Activated CD8-positive, alpha-beta T cell treated with anti-CD3 and anti-CD28 coated beads, Interleukin-2, amount 10 ng/mL, durations not matched to agents 7 days and 5 days (primary cell): ENCODE data around the gene SLC16A1. TPM values are rescaled to one million over a fixed set of nuclear protein-coding genes. Genes with fewer than 3 reads are reported as not detected.
"Not testable (repeated sequence)": the region's sequence is repeated elsewhere in the genome, so short reads cannot be mapped to it uniquely, and the experiment has no call there.

Experiments used
- ATAC-seq: fragments of 150-1000 bp; cut with Tn5 transposase; one replicate; pipeline ENCODE4 v1.10.0; 2021; ENCODE audit warnings: moderate library complexity
- CTCF ChIA-PET: fragments of 350-600 bp; sonication (Branson Sonifier 250); formaldehyde crosslinking; loops from one replicate; lab custom pipeline; 2021; ENCODE audit warnings: antibody characterized with exemption; lab: Charles Lee
- POLR2A ChIA-PET: fragments of 350-600 bp; sonication (Branson Sonifier 250); formaldehyde crosslinking; loops from one replicate; lab custom pipeline; 2021; ENCODE audit warnings: antibody characterized with exemption; lab: Charles Lee
- DNase-seq: peaks from one replicate; pipeline ENCODE4 v3.0.0-alpha.2; 2020
- H3K27ac Mint-ChIP-seq: one replicate; pipeline ENCODE4 v1.8.0; 2021; ENCODE audit warnings: mild to moderate bottlenecking, mixed read lengths
- H3K27me3 Mint-ChIP-seq: one replicate; pipeline ENCODE4 v1.8.0; 2021; ENCODE audit warnings: low read depth, mixed read lengths
- H3K36me3 Mint-ChIP-seq: one replicate; pipeline ENCODE4 v1.8.0; 2021; ENCODE audit warnings: low read depth, mixed read lengths
- H3K4me1 Mint-ChIP-seq: one replicate; pipeline ENCODE4 v1.8.0; 2021; ENCODE audit warnings: low read depth, mixed read lengths
- H3K4me3 Mint-ChIP-seq: one replicate; pipeline ENCODE4 v1.8.0; 2021; ENCODE audit warnings: mild to moderate bottlenecking, mixed read lengths
- H3K9me3 Mint-ChIP-seq: one replicate; pipeline ENCODE4 v1.8.0; 2022; ENCODE audit warnings: mixed read lengths; ENCODE audit not compliant: insufficient read depth
- total RNA-seq, 2 experiments: library from RNA; stranded (reverse); gene quantifications; one replicate each; pipeline ENCODE4 v1.2.3, GENCODE V29; 2021

SLC16A1 gene
- total RNA-seq, 2 experiments from 2014 or later = 53.0 to 54.5 TPM

DNA sequence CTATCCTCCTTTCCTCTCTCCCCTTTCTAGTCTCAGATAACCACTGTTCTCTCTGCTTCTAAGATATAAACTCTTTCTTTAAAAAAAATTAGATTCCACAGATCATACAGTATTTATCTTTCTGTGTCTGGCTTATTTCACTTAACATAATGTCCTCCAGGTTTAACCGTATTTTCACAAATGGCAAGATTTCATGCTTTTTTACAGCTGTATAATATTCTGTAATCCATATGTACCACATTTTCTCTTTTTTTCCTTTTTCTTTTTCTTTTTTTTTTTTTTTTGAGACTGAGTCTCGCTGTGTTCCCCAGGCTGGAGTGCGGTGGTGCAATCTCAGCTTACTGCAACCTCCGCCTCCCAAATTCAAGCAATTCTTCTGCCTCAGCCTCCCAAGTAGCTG, 5.1 kb upstream of the SLC16A1 start:
- DNase-seq = no peak
- ChIA-PET POLR2A (no interaction called here), CTCF (interaction anchor here (1.6 kb wide), 1 partner anchor 112 kb away, joined by 5 read pairs; the partner anchor contains the start of gene LRIG2)
- Mint-ChIP-seq H3K27me3 (no peaks in the 10 kb centered on the region), H3K4me3 (no peak overlapping the region), H3K36me3 (peaks cover 49% of the 10 kb centered on the region), H3K27ac (no peak overlapping the region), H3K9me3 (no peaks in the 10 kb centered on the region), H3K4me1 (peaks cover 44% of the 10 kb centered on the region)
- ATAC-seq = no peak

DNA sequence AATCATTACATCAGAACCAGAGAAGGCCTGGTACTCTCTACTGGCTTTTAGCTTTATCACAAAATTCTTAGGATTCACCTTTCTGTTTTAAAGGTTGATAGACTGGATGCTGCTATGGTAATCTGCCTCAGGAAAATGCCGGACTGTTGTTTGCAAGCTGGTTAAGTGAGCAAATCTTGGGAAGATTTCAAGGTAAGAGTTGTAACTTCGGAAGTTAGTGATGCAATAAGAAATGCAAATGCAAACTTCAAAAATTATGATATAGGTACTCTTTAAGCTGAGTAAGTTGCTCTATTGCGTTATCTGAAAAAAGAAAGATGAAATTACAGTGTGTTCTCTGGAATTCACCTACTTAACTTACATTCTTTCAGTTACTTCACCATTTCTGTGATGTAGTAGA, 4.4 kb upstream of the SLC16A1 start:
- Mint-ChIP-seq H3K27ac (no peak overlapping the region), H3K4me1 (peaks cover 43% of the 10 kb centered on the region), H3K9me3 (no peaks in the 10 kb centered on the region), H3K36me3 (peaks cover 43% of the 10 kb centered on the region), H3K27me3 (no peaks in the 10 kb centered on the region), H3K4me3 (no peak overlapping the region)
- ATAC-seq (no peak), DNase-seq (no peak)
- POLR2A ChIA-PET = no interaction called here
- CTCF ChIA-PET = interaction anchor here (1.2 kb wide), 1 partner anchor 112 kb away, joined by 3 read pairs; the partner anchor contains the start of gene LRIG2

DNA sequence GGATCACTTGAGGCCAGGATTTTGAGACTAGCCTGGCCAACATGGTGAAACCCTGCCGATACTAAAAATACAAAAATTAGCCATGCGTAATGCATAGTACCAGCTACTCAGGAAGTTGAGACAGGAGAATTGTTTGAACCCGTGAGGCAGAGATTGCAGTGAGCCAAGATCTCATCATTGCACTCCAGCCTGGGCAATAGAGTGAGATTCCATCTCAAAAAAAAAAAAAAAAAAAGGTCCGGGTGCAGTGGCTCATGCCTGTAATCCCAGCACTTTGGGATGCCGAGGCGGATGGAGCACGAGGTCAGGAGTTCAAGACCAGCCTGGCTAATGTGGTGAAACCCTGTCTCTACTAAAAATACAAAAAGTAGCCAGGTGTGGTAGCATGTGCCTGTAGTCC, 2.2 kb upstream of the SLC16A1 start:
- H3K4me3 Mint-ChIP-seq = peak overlapping the region; percentile 100
- H3K27me3 Mint-ChIP-seq, DNase-seq, POLR2A ChIA-PET, H3K27ac Mint-ChIP-seq, ATAC-seq, H3K9me3 Mint-ChIP-seq: not testable (repeated sequence)
- CTCF ChIA-PET = interaction anchor here (0.6 to 1.5 kb wide), 2 partner anchors 114 to 168 kb away, joined by 3 to 5 read pairs; partner anchors contain the start of gene LRIG2
- H3K4me1 Mint-ChIP-seq = peaks cover 57% of the 10 kb centered on the region
- H3K36me3 Mint-ChIP-seq = peaks cover 39% of the 10 kb centered on the region

DNA sequence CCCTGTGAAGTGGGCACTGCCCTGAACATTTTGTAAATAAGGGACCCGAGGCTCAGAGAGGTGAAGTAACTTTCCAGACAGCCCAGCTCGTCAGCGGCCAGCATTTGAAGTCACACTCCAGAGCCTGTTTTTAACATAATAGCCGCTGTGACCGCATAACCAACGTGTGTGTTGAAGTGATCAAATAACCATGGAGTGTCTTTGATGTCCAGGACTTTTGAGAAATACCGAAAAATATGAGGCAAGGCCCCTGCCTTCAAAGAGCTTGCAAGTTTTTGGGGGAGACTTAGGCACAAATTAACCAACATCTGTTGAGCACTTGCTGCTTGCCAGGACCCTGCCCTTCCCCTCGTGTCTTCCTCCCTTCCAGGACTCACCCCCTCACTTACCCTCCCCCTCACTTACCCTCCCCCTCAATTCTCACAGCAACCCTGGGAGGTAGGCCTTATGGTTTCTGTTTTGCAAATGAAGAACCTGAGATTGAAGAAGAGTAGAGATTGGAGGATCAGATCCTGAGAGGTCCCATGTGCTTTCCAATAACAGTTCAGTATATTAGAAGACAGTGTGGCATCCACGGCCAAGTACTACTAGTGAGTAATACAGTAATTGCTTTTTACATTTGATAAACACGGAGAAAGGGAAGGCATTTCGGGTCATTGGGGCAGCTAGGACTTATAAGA, 1.3 kb upstream of the SLC16A1 start:
- peaks cover 56% of the 10 kb centered on the region for H3K4me1 Mint-ChIP-seq
- H3K36me3 Mint-ChIP-seq = peaks cover 39% of the 10 kb centered on the region
- ChIA-PET CTCF (interaction anchor here (1.5 kb wide), 1 partner anchor 115 kb away, joined by 5 read pairs; the partner anchor contains the start of gene LRIG2), POLR2A (interaction anchor here (0.6 to 1.9 kb wide), 5 partner anchors 13 to 1167 kb away, joined by 3 to 9 read pairs (median 3); partner anchors contain the start of gene PPM1J)
- peak; percentile 34 for ATAC-seq
- peak; percentile 68 for DNase-seq
- H3K4me3 Mint-ChIP-seq = peak overlapping the region; percentile 100
- peak overlapping the region; percentile 100 for H3K27ac Mint-ChIP-seq
- H3K9me3 Mint-ChIP-seq = no peaks in the 10 kb centered on the region
- no peaks in the 10 kb centered on the region for H3K27me3 Mint-ChIP-seq

DNA sequence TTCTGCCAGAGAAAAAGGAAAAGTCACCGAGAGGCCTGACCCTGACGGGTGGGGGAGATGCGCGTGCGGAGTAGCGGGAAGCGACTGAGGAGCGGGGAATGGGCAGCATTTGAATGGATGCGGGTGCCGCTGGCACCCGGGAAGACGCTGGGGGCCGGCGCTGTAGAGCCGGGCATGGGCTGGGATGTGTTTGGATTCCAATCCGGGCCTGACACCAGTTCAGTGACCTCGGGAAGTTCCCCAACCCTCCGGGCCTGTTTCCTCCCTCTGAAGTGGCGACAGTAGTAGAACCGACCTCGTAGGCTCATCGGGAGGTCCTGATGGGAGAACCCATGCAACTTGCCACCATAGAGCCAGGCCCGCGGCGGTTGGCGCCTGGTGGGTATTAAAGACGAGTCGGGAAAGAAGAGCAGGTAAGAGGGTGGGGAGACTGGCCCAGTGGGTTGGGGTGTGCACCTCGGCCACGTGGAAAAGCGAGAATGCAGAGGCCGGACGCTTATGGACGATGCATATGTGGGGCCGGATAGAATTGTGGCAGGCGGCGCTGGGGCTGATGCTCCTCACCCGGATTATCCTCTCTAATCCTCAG, 642 bp upstream of the SLC16A1 start:
- peak overlapping the region; percentile 100 for H3K4me3 Mint-ChIP-seq

DNA sequence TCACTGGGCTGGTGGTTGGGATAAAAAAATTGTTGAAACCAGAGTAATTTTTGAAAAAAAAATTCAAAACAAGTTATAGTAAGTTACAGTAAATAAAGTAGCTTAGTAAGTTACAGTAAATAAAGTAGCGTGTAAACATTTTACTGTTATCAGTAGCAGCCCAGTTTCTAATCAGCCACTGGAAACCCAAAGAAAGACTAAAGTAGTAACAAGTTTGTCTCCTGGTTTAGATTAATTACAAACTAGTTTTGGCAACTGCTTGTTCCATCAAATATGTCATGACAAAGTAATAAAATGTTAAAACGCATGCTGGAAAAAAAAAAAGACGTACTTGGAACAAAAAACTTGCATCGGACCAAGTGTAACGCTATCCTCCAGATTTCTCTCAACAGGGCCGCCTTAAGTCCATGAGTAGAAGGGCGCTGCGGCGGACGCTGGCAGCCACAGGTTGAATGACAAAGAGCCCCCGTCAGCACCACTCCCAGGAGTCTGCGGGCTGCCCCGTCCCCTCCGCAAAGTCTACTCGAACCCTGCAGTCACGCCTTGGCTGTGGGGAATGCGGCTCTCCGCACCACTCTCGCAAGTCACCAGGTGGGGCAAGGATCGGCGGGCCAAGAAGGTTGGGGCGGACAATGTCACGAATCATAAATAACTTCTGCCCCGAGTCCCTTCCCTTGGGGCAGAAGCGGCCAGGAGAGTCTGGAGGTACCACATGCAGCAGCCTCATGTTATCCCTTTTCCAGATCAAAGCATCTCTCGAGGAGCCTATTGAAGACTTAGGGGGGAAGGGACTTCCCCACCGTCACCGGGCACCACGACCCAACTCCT, 837 bp downstream of the SLC16A1 start:
- DNase-seq = peak; percentile 75
- POLR2A ChIA-PET = interaction anchor here (1.2 to 1.7 kb wide), 3 partner anchors 117 to 336 kb away, joined by 4 to 14 read pairs (median 4); partner anchors contain the start of genes CAPZA1, LRIG2 and ST7L
- peak; percentile 27 for ATAC-seq
- peak overlapping the region; percentile 100 for H3K4me3 Mint-ChIP-seq
- H3K36me3 Mint-ChIP-seq = peaks cover 27% of the 10 kb centered on the region
- H3K9me3 Mint-ChIP-seq = no peaks in the 10 kb centered on the region
- H3K27me3 Mint-ChIP-seq = no peaks in the 10 kb centered on the region
- peak overlapping the region; percentile 100 for H3K27ac Mint-ChIP-seq
- CTCF ChIA-PET = interaction anchor here (0.9 to 2.6 kb wide), 8 partner anchors 11 to 240 kb away, joined by 3 to 29 read pairs (median 4); partner anchors contain the start of genes LRIG2 and PPM1J
- H3K4me1 Mint-ChIP-seq = peaks cover 50% of the 10 kb centered on the region

More for the DNA sequence above, 642 bp upstream of the SLC16A1 start:
- CTCF ChIA-PET = interaction anchor here (0.8 to 1.5 kb wide), 6 partner anchors 13 to 116 kb away, joined by 3 to 15 read pairs (median 4); partner anchors contain the start of gene LRIG2
- DNase-seq (peak; percentile 47), ATAC-seq (peak; percentile 17)
- Mint-ChIP-seq H3K4me1 (peaks cover 58% of the 10 kb centered on the region), H3K27ac (peak overlapping the region; percentile 100), H3K27me3 (no peaks in the 10 kb centered on the region), H3K9me3 (no peaks in the 10 kb centered on the region), H3K36me3 (peaks cover 41% of the 10 kb centered on the region)
- POLR2A ChIA-PET = interaction anchor here (0.6 to 1.9 kb wide), 9 partner anchors 9 to 801 kb away, joined by 3 to 14 read pairs (median 3); partner anchors contain the start of genes CAPZA1, LRIG2, PPM1J and ST7L

DNA sequence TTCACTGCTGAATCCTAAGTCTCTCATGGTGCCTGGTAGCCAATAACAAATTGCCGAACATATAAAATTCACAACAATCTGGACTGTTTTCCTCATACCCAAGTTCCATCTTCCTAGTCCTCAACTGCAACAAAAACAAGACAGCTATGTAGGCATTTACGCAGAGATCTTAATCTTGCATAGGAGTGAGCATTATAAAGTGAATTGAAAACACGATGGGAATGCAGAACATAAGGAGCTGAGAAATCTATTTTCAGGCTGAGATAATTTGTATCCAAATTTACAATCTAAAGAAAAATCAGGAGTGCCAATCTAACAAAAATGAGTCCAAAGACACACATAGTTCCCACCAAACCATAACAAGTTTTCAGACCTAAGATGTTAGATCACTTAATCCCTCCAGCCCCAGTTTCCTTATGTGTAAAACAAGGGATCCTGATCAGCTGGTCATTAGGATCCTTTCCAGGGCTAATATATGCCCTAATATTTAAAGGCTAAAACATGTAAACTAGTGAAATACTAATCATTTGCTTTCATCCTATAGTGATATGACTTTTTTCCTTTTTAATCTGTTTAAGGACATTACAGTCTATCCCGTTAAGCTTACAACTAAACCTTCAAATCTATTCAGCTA, 1.9 kb downstream of the SLC16A1 start:
- CTCF ChIA-PET = interaction anchor here (0.8 to 2.6 kb wide), 8 partner anchors 17 to 450 kb away, joined by 3 to 29 read pairs (median 4); partner anchors contain the start of genes LRIG2 and PPM1J
- DNase-seq = no peak
- no peaks in the 10 kb centered on the region for H3K27me3 Mint-ChIP-seq
- H3K27ac Mint-ChIP-seq = peak overlapping the region; percentile 100
- peaks cover 24% of the 10 kb centered on the region for H3K36me3 Mint-ChIP-seq
- POLR2A ChIA-PET = interaction anchor here (1.0 to 1.7 kb wide), 3 partner anchors 19 to 335 kb away, joined by 3 to 9 read pairs (median 4); partner anchors contain the start of genes LRIG2 and ST7L
- peaks cover 47% of the 10 kb centered on the region for H3K4me1 Mint-ChIP-seq
- H3K9me3 Mint-ChIP-seq = no peaks in the 10 kb centered on the region
- ATAC-seq = no peak
- peak overlapping the region; percentile 100 for H3K4me3 Mint-ChIP-seq

DNA sequence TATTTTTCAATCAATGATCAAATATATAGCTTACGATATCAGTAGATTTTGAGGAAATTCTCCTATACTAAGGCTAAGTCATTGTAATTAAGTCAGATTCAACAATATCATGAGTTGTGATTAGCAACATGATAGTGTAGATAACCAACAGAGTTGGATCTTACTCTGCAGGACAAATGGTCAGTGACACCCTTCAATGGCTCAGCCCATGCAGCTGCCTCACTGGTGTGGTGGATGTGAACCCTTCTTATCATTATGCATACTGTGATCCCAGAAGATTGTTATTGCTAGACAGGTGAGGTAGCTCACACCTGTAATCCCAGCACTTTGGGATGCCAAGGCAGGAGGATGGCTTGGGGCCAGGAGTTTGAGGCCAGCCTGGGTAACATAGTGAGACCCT, 5.6 kb downstream of the SLC16A1 start:
- CTCF ChIA-PET = interaction anchor here (2.6 kb wide), 1 partner anchor 122 kb away, joined by 11 read pairs; the partner anchor contains the start of gene LRIG2

DNA sequence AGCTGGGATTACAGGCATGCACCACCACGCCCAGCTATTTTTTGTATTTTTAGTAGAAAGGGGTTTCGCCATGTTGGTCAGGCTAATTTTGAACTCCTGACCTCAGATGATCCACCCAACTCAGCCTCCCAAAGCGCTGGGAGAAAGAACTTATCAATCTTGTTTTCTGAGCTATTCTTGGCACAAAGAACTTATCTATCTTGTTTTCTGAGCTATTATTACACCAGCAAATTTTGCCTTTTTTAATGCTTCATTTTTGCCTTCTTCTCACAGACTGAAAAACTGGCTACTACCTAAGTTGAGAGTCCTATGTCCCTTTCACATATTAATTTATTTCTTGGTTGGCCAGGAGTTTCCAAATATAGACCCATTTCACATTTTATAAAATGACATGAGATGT, 9.3 kb downstream of the SLC16A1 start:
- CTCF ChIA-PET = interaction anchor here (0.6 to 1.7 kb wide), 3 partner anchors 96 to 126 kb away, joined by 3 to 4 read pairs (median 3); partner anchors contain the start of gene LRIG2
- ATAC-seq (no peak), DNase-seq (no peak)
- Mint-ChIP-seq H3K27ac (no peak overlapping the region), H3K36me3 (peaks cover 13% of the 10 kb centered on the region), H3K27me3 (no peaks in the 10 kb centered on the region), H3K4me1 (peaks cover 6% of the 10 kb centered on the region), H3K9me3 (no peaks in the 10 kb centered on the region), H3K4me3 (no peak overlapping the region)
- POLR2A ChIA-PET = interaction anchor here (1.0 kb wide), 1 partner anchor 10 kb away, joined by 3 read pairs; the partner anchor contains the start of gene SLC16A1

More for the DNA sequence above, 5.6 kb downstream of the SLC16A1 start:
- POLR2A ChIA-PET = interaction anchor here (0.6 kb wide), 1 partner anchor 23 kb away, joined by 3 read pairs; no protein-coding TSS in a partner anchor
- ATAC-seq (no peak), DNase-seq (no peak)
- Mint-ChIP-seq H3K4me1 (peaks cover 35% of the 10 kb centered on the region), H3K4me3 (no peak overlapping the region), H3K27ac (no peak overlapping the region), H3K9me3 (no peaks in the 10 kb centered on the region), H3K36me3 (peaks cover 17% of the 10 kb centered on the region), H3K27me3 (no peaks in the 10 kb centered on the region)

DNA sequence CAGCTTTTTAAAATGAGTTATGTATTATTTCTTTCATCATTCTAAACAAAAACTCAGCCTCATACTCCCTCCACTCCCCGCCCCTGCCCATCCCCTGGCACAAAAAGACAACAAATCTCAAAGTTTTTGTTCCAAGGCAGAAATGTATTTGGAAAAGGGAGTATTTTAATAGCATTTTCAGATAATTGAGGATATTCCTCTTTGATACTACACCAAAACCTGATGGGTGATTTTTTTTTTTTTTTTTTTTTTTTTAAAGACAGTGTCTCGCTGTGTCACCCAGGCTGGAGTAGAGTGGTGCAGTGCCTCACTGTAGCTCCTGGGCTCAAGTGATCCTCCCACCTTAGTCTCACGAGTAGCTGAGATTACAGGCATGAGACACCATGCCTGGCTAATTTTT, 16.2 kb downstream of the SLC16A1 start:
- peaks cover 21% of the 10 kb centered on the region for H3K36me3 Mint-ChIP-seq
- ChIA-PET POLR2A (no interaction called here), CTCF (no interaction called here)

More for the DNA sequence above, 16.2 kb downstream of the SLC16A1 start:
- H3K4me1 Mint-ChIP-seq = peaks cover 29% of the 10 kb centered on the region
- no peak for ATAC-seq
- no peaks in the 10 kb centered on the region for H3K27me3 Mint-ChIP-seq
- no peak overlapping the region for H3K27ac Mint-ChIP-seq
- no peak for DNase-seq
- H3K4me3 Mint-ChIP-seq = no peak overlapping the region
- no peaks in the 10 kb centered on the region for H3K9me3 Mint-ChIP-seq
